Measurements from ENCODE around the gene RIPK4.

DNA sequence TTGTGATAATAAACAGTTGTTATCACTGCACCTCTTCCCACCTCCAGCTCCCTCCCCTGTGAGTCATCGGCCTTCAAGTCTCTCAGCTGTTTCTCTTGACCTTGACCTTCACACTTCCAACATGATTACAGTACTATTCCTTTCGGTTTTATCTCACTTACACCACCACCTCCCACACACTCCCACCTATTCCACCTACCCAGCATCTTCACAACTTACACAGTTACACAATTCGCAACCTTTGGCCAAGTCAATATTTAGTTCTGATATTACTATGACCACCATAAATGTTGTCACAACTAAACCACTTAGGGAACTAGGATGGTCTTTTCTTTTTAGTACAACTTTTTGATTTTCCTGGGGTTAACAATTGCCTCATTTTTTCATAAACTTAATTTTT, 60.2 kb downstream of the RIPK4 start:
- TF ChIP-seq, protein P1, sequence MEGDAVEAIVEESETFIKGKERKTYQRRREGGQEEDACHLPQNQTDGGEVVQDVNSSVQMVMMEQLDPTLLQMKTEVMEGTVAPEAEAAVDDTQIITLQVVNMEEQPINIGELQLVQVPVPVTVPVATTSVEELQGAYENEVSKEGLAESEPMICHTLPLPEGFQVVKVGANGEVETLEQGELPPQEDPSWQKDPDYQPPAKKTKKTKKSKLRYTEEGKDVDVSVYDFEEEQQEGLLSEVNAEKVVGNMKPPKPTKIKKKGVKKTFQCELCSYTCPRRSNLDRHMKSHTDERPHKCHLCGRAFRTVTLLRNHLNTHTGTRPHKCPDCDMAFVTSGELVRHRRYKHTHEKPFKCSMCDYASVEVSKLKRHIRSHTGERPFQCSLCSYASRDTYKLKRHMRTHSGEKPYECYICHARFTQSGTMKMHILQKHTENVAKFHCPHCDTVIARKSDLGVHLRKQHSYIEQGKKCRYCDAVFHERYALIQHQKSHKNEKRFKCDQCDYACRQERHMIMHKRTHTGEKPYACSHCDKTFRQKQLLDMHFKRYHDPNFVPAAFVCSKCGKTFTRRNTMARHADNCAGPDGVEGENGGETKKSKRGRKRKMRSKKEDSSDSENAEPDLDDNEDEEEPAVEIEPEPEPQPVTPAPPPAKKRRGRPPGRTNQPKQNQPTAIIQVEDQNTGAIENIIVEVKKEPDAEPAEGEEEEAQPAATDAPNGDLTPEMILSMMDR (IDR thresholded peaks at IDR 0.05): no peak
- TF ChIP-seq ZFX (IDR thresholded peaks at IDR 0.05; ENCODE audit: borderline replicate concordance): no peak

Data from 22Rv1 (cell line).